ENCODE results near the gene KIF1C.

Gene KIF1C

DNA sequence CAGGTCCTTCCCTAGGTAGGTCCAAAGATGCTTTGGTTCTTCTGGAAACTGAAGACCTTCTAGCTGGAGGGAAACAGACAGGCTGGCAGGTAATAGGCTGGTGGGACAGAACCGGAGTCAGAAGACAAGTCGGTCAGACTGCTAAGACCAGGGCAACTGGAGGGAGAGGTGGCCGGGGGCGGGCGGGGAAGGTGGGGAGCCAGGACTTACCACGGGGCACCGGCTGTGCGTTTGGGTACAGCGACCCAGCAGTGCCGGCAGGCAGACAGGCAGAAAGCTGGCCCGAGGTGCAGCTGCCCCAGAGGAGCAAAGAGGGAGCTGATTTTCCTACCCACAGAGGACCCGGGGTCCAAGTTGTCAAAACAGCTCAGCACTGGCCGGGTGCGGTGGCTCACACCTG lies 36.9 kb downstream of the KIF1C start:
- no peak for TF ChIP-seq ZFX (IDR thresholded peaks at IDR 0.05)
- TF ChIP-seq, protein P1, sequence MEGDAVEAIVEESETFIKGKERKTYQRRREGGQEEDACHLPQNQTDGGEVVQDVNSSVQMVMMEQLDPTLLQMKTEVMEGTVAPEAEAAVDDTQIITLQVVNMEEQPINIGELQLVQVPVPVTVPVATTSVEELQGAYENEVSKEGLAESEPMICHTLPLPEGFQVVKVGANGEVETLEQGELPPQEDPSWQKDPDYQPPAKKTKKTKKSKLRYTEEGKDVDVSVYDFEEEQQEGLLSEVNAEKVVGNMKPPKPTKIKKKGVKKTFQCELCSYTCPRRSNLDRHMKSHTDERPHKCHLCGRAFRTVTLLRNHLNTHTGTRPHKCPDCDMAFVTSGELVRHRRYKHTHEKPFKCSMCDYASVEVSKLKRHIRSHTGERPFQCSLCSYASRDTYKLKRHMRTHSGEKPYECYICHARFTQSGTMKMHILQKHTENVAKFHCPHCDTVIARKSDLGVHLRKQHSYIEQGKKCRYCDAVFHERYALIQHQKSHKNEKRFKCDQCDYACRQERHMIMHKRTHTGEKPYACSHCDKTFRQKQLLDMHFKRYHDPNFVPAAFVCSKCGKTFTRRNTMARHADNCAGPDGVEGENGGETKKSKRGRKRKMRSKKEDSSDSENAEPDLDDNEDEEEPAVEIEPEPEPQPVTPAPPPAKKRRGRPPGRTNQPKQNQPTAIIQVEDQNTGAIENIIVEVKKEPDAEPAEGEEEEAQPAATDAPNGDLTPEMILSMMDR (conservative IDR thresholded peaks at IDR 0.05) = no peak
- H3K27ac ChIP-seq = no peak overlapping the region

DNA sequence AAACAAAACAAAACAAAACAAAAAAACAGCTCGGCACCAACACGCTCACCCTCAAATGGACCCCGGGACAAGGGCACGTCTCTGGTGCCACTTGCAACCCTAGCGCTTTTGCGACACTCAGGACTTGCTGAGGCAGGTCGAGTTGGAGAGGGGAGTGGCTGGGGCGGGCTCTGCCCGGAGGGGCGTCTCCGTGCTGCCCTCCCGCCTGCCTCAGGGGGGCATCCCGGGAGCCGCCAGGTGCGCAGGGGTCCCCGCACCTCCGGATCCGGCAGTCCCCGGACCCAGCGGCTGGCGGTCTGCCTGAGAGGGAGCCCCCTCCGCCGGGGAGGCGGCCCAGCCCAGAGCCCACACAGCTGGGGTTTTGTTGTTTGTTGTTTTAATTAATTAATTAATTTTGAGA lies 37.6 kb downstream of the KIF1C start, which contains the start of gene SLC52A1:
Gene SLC52A1 (minus strand): TSS at position 112 of the 400 bp plus-strand sequence. CDS start 820 bp downstream, outside the sequence.
- no peak within 1 kb of the TSS for H3K27ac ChIP-seq
- no peak for TF ChIP-seq ZFX (IDR thresholded peaks at IDR 0.05)
- TF ChIP-seq, protein P1 (conservative IDR thresholded peaks at IDR 0.05) = no peak

DNA sequence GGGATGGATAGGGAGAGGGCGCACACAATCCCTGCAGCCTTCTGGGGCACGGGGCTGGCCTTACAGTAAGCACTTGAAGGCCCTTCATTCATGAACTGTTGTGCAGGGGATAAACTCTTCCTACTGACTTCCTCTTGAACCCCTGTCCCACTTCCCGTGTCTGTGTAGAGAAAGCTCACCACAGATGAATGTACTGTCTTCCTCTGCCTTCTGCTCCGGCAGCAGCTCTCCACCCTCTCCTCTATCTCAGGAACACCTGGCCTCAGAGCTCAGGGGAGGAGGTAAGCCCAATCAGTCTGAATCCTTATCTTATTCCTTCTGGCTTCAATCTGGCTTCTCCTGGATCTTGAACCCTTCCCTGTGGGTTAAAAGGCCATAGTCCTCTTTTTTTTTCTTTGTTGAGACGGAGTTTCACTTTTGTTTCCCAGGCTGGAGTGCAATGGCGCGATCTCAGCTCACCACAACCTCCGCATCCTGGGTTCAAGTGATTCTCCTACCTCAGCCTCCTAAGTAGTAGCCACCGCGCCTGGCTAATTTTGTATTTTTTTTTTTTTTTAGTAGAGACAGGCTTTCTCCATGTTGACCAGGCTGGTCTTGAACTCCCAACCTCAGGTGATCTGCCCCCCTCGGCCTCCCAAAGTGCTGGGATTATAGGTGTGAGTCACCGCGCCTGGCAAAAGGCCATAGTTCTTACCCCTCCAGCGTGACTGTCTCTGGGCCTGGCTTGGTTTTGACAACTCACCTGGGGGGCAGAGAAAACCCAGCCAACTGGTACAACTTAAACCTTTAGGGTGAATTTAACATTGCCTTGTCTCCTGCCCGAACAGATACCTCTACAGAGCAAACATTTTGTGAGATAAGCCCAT lies 44.6 kb downstream of the KIF1C start:
- no peak overlapping the region for H3K27ac ChIP-seq
- TF ChIP-seq ZFX (IDR thresholded peaks at IDR 0.05) = no peak
- TF ChIP-seq, protein P1 (conservative IDR thresholded peaks at IDR 0.05) = no peak

DNA sequence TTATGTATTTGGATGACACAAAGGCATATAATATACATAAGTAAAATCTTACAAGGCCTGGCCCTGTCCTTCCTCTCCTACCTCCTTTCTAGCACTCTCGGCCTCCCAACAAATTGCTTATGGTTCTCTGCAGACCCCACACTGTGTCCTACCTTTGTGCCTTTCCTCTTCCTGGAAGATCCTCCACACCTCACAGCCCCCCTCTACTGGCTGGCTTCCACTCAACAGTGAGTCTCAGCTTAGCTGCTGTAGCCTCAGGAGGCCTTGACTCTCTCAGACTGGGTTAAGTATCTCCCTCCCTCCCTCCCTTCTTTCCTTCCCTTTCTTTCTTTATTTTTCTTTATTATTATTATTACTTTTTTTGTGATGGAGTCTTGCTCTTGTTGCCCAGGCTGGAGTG lies 45.8 kb downstream of the KIF1C start:
- TF ChIP-seq, protein P1 (conservative IDR thresholded peaks at IDR 0.05) = no peak
- TF ChIP-seq ZFX (IDR thresholded peaks at IDR 0.05) = no peak
- no peak overlapping the region for H3K27ac ChIP-seq

DNA sequence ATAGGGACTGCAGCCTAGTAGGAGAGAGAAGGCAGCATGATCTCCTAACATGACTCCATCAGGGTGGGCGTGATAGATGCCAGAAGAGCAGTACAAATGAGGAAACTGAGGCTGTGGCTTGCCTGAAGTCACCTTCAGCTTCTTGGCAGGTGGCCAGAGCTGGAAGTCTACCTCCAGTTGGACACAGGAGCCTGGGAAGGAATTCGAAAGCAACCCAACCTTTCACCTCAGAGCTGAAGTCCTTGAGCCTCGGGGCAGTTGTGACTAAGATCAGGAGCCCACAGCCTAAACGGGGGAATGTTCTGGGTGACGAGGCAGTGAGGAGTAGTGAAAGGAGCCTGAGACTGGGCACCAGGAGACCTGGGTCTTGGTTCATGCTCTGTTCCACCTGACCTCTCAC lies 46.9 kb downstream of the KIF1C start:
- TF ChIP-seq, protein P1 (conservative IDR thresholded peaks at IDR 0.05) = no peak
- TF ChIP-seq ZFX (IDR thresholded peaks at IDR 0.05) = no peak
- no peak overlapping the region for H3K27ac ChIP-seq

DNA sequence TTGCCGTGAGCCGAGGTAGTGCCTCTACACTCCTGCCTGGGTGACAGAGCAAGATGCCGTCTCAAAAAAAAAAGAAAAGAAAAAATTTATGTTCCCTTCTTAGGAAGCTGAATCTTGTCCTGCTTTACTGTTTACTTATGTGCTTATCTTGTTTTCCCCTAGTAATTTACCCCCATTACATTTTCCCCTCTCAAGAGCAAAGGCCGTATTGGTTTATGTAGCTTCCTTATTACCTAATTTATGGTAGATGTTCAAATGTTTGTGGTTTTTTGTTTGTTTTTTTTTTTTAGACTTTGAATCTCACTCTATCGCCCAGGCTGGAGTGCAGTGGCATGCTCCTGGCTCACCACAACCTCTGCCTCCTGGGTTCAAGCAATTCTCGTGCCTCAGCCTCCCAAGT lies 47.7 kb downstream of the KIF1C start:
- TF ChIP-seq ZFX (IDR thresholded peaks at IDR 0.05) = no peak
- TF ChIP-seq, protein P1 (conservative IDR thresholded peaks at IDR 0.05) = no peak
- no peak overlapping the region for H3K27ac ChIP-seq

DNA sequence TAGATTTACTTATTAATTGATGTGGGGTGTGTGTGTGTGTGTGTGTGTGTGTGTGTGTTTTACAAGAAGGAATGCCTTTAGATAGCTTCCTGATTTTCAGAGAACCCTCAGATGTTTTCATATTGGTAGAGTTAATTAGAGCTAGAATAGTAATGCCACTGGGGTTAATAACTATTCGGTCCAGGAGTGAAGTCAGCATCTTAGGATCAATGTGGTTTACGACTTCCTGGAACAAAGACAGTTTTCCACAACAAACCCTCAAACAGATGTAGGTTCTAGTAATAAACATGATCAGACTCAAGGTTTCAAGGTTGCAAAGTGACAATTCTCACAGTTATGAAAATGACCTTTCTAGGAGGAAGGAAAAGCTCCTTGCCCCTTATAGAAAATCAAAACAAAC lies 49.7 kb downstream of the KIF1C start:
- TF ChIP-seq ZFX (IDR thresholded peaks at IDR 0.05) = no peak
- TF ChIP-seq, protein P1 (conservative IDR thresholded peaks at IDR 0.05) = no peak
- no peak overlapping the region for H3K27ac ChIP-seq

All from C4-2B (cell line).